Stimulated activated CD4-positive, alpha-beta T cell treated with anti-CD3 and anti-CD28 coated beads, Interleukin-1b, Interleukin-23, amount 100 ng/mL, for 48 hours (primary cell): ENCODE data around the gene PDLIM1.

Experiments used
- DNase-seq: peaks from one replicate; pipeline ENCODE4 v3.0.0-alpha.2; 2020

Gene PDLIM1

GRCh38 chr10:95196046-95196445 is 94.8 kb downstream of the PDLIM1 start:
- no peak for DNase-seq

- DNase-seq: no peak
These were observed 96.9 kb downstream of the PDLIM1 start, which contains the start of gene ACSM6 for GRCh38 chr10:95193944-95194343. TSS of gene ACSM6 (plus strand) at chr10:95194238. CDS start at chr10:95194486, 248 bp downstream.

- no peak for DNase-seq
These were observed 102.2 kb downstream of the PDLIM1 start for GRCh38 chr10:95188593-95188992.

- DNase-seq: no peak
These were observed 103.2 kb downstream of the PDLIM1 start for GRCh38 chr10:95187617-95188016.
